Stomach (tissue), 9 donors: ENCODE measurements around the gene CRYGA. TPM values are rescaled to one million over a fixed set of nuclear protein-coding genes. Genes with fewer than 3 reads are reported as not detected.

Experiments
- DNase-seq, 2 donors: peaks; one replicate each; pipeline versions ENCODE4 v3.0.0 to v3.0.0-alpha.2; 2013 to 2019
- H3K27ac ChIP-seq, 5 donors: fragments of 200-600 bp in 4 of 5; sonication (generic) in 4 of 5; one replicate each; pipeline ENCODE4 v1.5.1; 2013 to 2019; ENCODE audit warnings: mild to moderate bottlenecking in 1 of 5, moderate library complexity in 1 of 5
- H3K27me3 ChIP-seq, 3 donors: fragments of 200-600 bp; sonication (generic); one replicate each; pipeline ENCODE4 v1.5.1; 2017 to 2019; ENCODE audit warnings: mixed run types in 1 of 3
- H3K36me3 ChIP-seq, 4 donors: fragments of 200-600 bp; sonication (generic); 1 replicate in 3 of 4; 2 replicates in 1 of 4; pipeline ENCODE4 v1.5.1; 2016 to 2019
- H3K4me1 ChIP-seq, 4 donors: fragments of 200-600 bp; sonication (generic); one replicate each; pipeline ENCODE4 v1.5.1; 2016 to 2019
- H3K4me3 ChIP-seq, 4 donors: fragments of 200-600 bp; sonication (generic) in 3 of 4; one replicate each; pipeline ENCODE4 v1.5.1; 2016 to 2019; ENCODE audit warnings: mild to moderate bottlenecking in 1 of 4
- H3K9me3 ChIP-seq, 4 donors: fragments of 200-600 bp; sonication (generic); one replicate each; pipeline ENCODE4 v1.5.1; 2016 to 2019
- EP300 ChIP-seq: sonication (generic); formaldehyde crosslinking; IDR thresholded peaks from one replicate; pipeline ENCODE4 v1.6.1; 2017; ENCODE audit warnings: antibody characterized with exemption
- POLR2A ChIP-seq, 4 donors: fragments of 450-650 bp; IDR thresholded peaks; one replicate each; pipeline ENCODE4 v1.6.1; 2016; ENCODE audit warnings: antibody characterized with exemption in 4 of 4, control low read depth in 2 of 4, mild to moderate bottlenecking in 1 of 4, moderate library complexity in 1 of 4
- POLR2AphosphoS5 ChIP-seq, 3 donors: sonication (generic); formaldehyde crosslinking; IDR thresholded peaks; one replicate each; pipeline ENCODE4 v1.6.1; 2016; ENCODE audit warnings: antibody characterized with exemption in 3 of 3
- WGBS, 5 donors: extraction: QIAGEN DNeasy Blood & Tissue Kit in 3 of 5; methylation state at CpG; one replicate each; pipeline versions ENCODE4 v1.1.5 to v1.1.7; 2013 to 2018; 5-methylcytosine and 5-hydroxymethylcytosine counted together
- intact Hi-C: fragments of 100-400 bp; cut with DNase I; formaldehyde crosslinking; loops from one replicate; pipeline ENCODE4 v1.15.1; 2023; ENCODE audit warnings: low total_unique reads
- polyA plus RNA-seq, 3 donors: library from polyadenylated mRNA; stranded (reverse); fragments of 200-250 nt; gene quantifications; one replicate each; pipeline ENCODE4 v1.2.3, GENCODE V29; 2013
- total RNA-seq, 5 donors: library from RNA; depleted of rRNA; stranded (reverse); fragments of >200 nt; gene quantifications; one replicate each; pipeline versions ENCODE4 v1.1.0 to v1.2.3, GENCODE V29; 2014 to 2016
- TF ChIP-seq, protein P1 (sequence below), 7 experiments: fragments of 450-650 bp in 4 of 7; fragments of 200-600 bp in 3 of 7; sonication (generic) in 3 of 7; IDR thresholded peaks; one replicate each; pipeline ENCODE4 v1.5.1; 2016 to 2019; ENCODE audit warnings: antibody characterized with exemption in 7 of 7, control low read depth in 2 of 7, mild to moderate bottlenecking in 1 of 7
- donor health status: healthy with polysubstance abuse.
- donor health status: Bipolar disorder and iron deficiency.
- donor health status: healthy.

The CRYGA gene
- total and polyA plus RNA-seq, 8 donors, result not detected

DNA sequence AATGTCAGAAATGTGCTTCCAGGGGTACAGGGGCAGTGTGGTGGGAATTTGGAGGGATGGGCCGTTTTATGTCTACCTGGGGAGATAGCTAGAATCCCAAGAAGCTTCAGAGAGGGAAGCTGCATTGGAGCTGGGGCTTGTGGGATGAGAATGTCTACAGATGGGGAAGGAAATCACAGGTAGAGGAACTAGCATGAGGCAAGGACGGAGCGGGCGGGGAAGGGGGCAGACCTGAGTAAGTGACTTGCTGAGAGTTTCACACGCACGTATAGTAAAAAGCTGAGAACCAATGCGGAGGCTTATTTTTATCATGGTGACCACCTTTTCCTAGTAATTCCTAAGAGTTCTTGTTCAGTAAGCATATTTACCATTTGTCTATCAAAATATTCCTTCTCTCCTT is 20.1 kb upstream of the CRYGA start:
- H3K4me3 ChIP-seq, result no peak overlapping the region
- TF ChIP-seq POLR2AphosphoS5 (IDR thresholded peaks at IDR 0.05) (no peak), EP300 (no peak), POLR2A (IDR thresholded peaks at IDR 0.05) (no peak)
- TF ChIP-seq, protein P1, sequence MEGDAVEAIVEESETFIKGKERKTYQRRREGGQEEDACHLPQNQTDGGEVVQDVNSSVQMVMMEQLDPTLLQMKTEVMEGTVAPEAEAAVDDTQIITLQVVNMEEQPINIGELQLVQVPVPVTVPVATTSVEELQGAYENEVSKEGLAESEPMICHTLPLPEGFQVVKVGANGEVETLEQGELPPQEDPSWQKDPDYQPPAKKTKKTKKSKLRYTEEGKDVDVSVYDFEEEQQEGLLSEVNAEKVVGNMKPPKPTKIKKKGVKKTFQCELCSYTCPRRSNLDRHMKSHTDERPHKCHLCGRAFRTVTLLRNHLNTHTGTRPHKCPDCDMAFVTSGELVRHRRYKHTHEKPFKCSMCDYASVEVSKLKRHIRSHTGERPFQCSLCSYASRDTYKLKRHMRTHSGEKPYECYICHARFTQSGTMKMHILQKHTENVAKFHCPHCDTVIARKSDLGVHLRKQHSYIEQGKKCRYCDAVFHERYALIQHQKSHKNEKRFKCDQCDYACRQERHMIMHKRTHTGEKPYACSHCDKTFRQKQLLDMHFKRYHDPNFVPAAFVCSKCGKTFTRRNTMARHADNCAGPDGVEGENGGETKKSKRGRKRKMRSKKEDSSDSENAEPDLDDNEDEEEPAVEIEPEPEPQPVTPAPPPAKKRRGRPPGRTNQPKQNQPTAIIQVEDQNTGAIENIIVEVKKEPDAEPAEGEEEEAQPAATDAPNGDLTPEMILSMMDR (IDR thresholded peaks at IDR 0.05), result no peak
- H3K27ac ChIP-seq, result no peak overlapping the region
- 24 to 54% (median 38%) methylated on average over 7 of the region's 7 CpGs for WGBS, 5 donors
- H3K27me3 ChIP-seq, result peaks cover 0 to 15% (median 0%) of the 10 kb centered on the region in 3 donors
- peaks cover 0 to 5% (median 0%) of the 10 kb centered on the region in 4 donors for H3K4me1 ChIP-seq
- intact Hi-C loops, result no loop called here
- DNase-seq, result no peak
- H3K36me3 ChIP-seq, result no peaks in the 10 kb centered on the region
- no peaks in the 10 kb centered on the region for H3K9me3 ChIP-seq

DNA sequence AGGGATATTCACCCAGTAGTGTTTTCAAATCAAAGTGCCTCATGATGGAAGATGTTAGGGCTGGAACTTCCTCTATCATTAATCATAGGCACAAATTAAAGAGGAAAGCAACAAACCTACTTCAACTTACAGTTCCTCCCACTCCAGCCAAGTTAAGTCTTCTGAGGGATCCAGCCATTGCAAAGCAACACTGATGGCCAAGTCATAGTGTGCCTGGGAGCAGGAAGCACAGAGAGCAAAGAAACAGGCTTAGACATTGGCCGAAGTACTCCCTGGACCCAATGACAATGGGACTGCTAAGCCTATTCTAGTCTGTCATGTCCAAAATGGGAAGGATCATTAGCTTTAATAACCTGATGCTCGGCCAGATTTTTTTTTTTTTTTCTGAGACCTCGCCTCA is 19.4 kb upstream of the CRYGA start:
- peaks cover 0 to 5% (median 0%) of the 10 kb centered on the region in 4 donors for H3K4me1 ChIP-seq
- peaks cover 0 to 15% (median 0%) of the 10 kb centered on the region in 3 donors for H3K27me3 ChIP-seq
- no peaks in the 10 kb centered on the region for H3K9me3 ChIP-seq
- no peak overlapping the region for H3K4me3 ChIP-seq
- WGBS, 5 donors, result 64 to 81% (median 79%) methylated on average over 3 of the region's 3 CpGs
- no peak for TF ChIP-seq POLR2AphosphoS5 (IDR thresholded peaks at IDR 0.05)
- TF ChIP-seq, protein P1 (IDR thresholded peaks at IDR 0.05), result no peak
- TF ChIP-seq EP300, result no peak
- TF ChIP-seq POLR2A (IDR thresholded peaks at IDR 0.05), result no peak
- DNase-seq, result no peak
- no peaks in the 10 kb centered on the region for H3K36me3 ChIP-seq
- intact Hi-C loops, result no loop called here
- no peak overlapping the region for H3K27ac ChIP-seq

- intact Hi-C loops, result no loop called here
- no peaks in the 10 kb centered on the region for H3K9me3 ChIP-seq
- DNase-seq, result peak in 1 of 2 donors; percentile 38
- peaks cover 0 to 12% (median 7%) of the 10 kb centered on the region in 4 donors for H3K4me1 ChIP-seq
- H3K4me3 ChIP-seq, result no peak overlapping the region
- TF ChIP-seq EP300, result no peak
- TF ChIP-seq POLR2A (IDR thresholded peaks at IDR 0.05), result no peak
- TF ChIP-seq POLR2AphosphoS5 (IDR thresholded peaks at IDR 0.05), result no peak
- TF ChIP-seq, protein P1 (IDR thresholded peaks at IDR 0.05), result no peak
- WGBS, 5 donors, result 49 to 59% (median 49%) methylated on average over 4 of the region's 4 CpGs
- no peaks in the 10 kb centered on the region for H3K36me3 ChIP-seq
- H3K27me3 ChIP-seq, result peaks cover 0 to 9% (median 0%) of the 10 kb centered on the region in 3 donors
- no peak overlapping the region for H3K27ac ChIP-seq
Measured at GRCh38 chr2:208179028-208179609, 15.7 kb upstream of the CRYGA start.

DNA sequence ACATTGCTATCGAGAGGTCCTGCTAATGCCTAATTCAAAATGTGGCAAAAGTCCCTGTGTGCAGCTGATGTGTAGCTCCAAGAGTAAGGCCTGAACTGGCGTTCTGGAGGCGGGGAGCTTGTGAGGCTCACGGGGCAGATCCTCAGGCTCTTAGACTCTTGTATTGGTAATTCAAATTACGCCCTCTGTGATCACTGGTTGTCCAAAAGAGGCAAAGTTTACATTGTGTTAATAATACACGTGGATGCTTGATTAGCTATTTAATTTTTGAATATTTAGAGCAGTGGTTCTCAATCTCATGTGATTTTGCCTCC is 12.4 kb upstream of the CRYGA start:
- H3K9me3 ChIP-seq, result no peaks in the 10 kb centered on the region
- WGBS, 5 donors, result 56 to 79% (median 70%) methylated on average over 6 of the region's 6 CpGs
- no peak overlapping the region for H3K27ac ChIP-seq
- intact Hi-C loops, result no loop called here
- H3K4me1 ChIP-seq, result peaks cover 0 to 9% (median 7%) of the 10 kb centered on the region in 4 donors
- no peaks in the 10 kb centered on the region for H3K36me3 ChIP-seq
- TF ChIP-seq EP300 (no peak), POLR2AphosphoS5 (IDR thresholded peaks at IDR 0.05) (no peak), POLR2A (IDR thresholded peaks at IDR 0.05) (no peak)
- TF ChIP-seq, protein P1 (IDR thresholded peaks at IDR 0.05), result no peak
- H3K27me3 ChIP-seq, result no peaks in the 10 kb centered on the region
- H3K4me3 ChIP-seq, result no peak overlapping the region
- DNase-seq, result no peak
